RKO (cell line): ENCODE data around the gene XRCC4.
"Not testable (repeated sequence)": the region's sequence is repeated elsewhere in the genome, so short reads cannot be mapped to it uniquely, and the experiment has no call there.

Experiments
- DNase-seq: peaks from one replicate; pipeline ENCODE4 v3.0.0-alpha.2; 2016; ENCODE audit warnings: low spot score

XRCC4 gene

GRCh38 chr5:83076742-83077661 is at the start of gene XRCC4, which contains the start of gene TMEM167A:
TSS of gene XRCC4 (plus strand) at chr5:83077547. CDS start at chr5:83104920, 27,373 bp downstream.
TSS of gene TMEM167A (minus strand) at chr5:83077394. CDS start at chr5:83077323, 71 bp downstream.
- peak; percentile 99 for DNase-seq

GRCh38 chr5:83029912-83030311 is 47.4 kb upstream of the XRCC4 start:
- no peak for DNase-seq

- DNase-seq: no peak
Measured at GRCh38 chr5:83031381-83031780, 46.0 kb upstream of the XRCC4 start.

GRCh38 chr5:83034036-83034435 is 43.3 kb upstream of the XRCC4 start:
- DNase-seq: no peak

GRCh38 chr5:83034528-83035207 is 42.7 kb upstream of the XRCC4 start:
- DNase-seq: no peak

GRCh38 chr5:83035373-83036100 is 41.8 kb upstream of the XRCC4 start:
- no peak for DNase-seq

GRCh38 chr5:83036991-83037575 is 40.3 kb upstream of the XRCC4 start:
- no peak for DNase-seq

- no peak for DNase-seq
Measured at GRCh38 chr5:83038924-83039323, 38.4 kb upstream of the XRCC4 start.

GRCh38 chr5:83042507-83042906 is 34.8 kb upstream of the XRCC4 start:
- no peak for DNase-seq

GRCh38 chr5:83044926-83045325 is 32.4 kb upstream of the XRCC4 start:
- no peak for DNase-seq

- DNase-seq: no peak
Measured at GRCh38 chr5:83048277-83048676, 29.1 kb upstream of the XRCC4 start.

- DNase-seq: no peak
Measured at GRCh38 chr5:83048811-83049210, 28.5 kb upstream of the XRCC4 start.

- no peak for DNase-seq
Measured at GRCh38 chr5:83049370-83049885, 27.9 kb upstream of the XRCC4 start.

GRCh38 chr5:83050723-83051340 is 26.5 kb upstream of the XRCC4 start:
- no peak for DNase-seq

GRCh38 chr5:83055166-83055565 is 22.2 kb upstream of the XRCC4 start:
- no peak for DNase-seq

- no peak for DNase-seq
Measured at GRCh38 chr5:83058726-83059125, 18.6 kb upstream of the XRCC4 start.

GRCh38 chr5:83059341-83059740 is 18.0 kb upstream of the XRCC4 start:
- DNase-seq: no peak

- DNase-seq: no peak
Measured at GRCh38 chr5:83066548-83067110, 10.7 kb upstream of the XRCC4 start.

- DNase-seq: not testable (repeated sequence)
Measured at GRCh38 chr5:83067377-83067776, 10.0 kb upstream of the XRCC4 start.

- no peak for DNase-seq
Measured at GRCh38 chr5:83069096-83069799, 8.1 kb upstream of the XRCC4 start.
